Measurements from ENCODE around the gene KLK5.

KLK5 gene

DNA sequence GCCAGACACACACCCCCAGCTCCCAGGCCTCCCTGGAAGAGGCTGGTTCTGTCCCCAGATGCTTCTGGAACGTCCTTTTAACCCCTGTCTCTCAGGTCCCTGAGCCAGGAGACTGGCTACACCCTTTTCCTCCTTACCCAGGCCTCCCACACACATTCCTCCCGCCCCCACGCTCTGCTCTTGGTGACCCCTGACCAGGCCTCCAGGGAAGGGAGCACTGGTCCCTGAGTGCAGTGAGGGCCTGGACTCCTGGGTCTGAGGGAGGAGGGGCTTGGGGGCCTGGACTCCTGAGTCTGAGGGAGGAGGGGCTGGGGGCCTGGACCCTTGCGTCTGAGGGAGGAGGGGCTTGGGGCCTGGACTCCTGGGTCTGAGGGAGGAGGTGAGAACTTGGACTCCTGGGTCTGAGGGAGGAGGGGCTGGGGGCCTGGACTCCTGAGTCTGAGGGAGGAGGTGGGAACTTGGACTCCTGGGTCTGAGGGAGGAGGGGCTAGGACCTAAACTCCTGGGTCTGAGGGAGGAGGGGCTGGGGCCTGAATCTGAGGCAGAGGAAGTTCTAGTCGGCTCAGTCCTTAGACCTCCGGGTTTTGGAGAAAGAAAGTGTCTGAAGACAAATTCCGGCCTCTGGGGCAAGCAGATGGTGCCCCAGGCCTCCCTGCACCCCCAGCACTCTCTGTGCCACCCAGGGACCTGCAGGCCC is 16.0 kb upstream of the KLK5 start:
- no peak for DNase-seq

DNA sequence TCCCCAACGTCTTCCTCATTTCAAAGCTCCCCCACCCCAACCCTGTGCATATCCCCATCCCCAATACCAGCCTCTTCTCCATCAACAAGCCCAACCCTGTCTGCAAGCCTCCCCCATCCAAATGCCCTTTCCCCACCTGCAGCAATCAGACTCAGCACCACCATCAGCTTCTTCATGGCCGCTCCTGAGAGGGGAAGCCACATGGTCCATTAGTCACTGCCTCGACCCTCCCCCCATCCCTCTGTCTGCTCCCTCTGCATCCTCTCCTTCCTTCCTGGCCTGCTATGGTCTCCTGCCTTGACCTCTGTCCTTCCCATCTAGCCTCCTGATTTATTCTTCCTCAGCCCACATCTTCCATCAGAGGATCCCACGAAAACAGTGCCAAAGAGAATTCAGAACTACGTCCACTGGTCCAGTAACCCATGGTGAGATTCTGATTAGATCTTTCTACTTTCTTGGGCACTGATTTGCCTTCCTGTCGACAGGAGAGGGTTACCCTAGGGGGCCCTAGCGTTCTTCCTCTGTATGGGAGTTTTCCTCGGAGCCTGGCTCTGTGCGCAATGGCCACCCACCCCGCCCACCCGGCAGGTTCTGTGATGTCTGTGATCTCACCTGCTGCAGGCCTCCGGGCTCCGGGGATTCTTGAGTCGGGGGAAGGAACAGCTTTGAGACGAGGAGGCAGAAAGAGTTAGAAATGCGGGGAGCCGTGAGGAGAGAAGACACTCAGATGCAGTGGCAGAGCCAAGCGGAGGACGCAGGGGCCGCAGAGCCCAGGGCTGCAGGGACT is 15.3 kb upstream of the KLK5 start:
- DNase-seq, result no peak

DNA sequence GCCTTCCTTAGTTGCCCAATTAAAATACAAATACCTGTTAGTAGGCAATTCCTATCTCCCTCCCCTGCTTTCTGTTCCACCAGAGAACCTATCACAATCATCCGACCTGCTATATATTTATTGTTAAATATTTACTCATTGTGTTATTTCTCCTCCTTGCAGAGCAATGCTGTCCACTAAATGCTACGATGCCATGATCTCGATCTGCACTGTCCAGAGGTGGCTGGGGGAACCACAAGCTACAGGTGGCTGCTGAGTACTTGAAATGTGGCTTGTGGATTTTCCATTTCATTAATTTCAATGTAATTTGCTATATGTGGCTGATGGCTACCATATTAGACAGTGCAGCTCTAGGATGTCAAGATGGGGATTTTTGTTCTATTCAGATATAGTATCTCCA is 11.4 kb upstream of the KLK5 start:
- DNase-seq, result no peak

DNA sequence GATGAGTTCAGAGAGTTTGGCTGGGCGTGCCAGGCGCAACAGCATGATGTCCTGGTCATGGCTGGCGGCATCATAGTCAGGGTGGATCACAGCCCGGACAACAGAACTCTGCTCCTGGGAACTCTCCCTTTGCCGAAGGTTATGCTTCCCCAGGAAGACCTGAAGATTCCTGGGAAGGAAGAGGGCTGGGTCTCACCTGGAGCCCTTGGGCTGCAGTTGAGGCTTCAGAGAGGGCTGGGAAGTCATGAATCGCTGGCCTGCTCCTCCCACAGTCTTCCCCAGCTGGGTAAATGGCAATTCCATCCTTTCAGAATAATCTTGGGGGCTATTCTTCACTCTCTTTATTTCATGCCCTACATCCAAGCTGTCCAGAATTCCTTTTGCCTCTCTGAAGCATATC is 10.5 kb upstream of the KLK5 start:
- no peak for DNase-seq

DNA sequence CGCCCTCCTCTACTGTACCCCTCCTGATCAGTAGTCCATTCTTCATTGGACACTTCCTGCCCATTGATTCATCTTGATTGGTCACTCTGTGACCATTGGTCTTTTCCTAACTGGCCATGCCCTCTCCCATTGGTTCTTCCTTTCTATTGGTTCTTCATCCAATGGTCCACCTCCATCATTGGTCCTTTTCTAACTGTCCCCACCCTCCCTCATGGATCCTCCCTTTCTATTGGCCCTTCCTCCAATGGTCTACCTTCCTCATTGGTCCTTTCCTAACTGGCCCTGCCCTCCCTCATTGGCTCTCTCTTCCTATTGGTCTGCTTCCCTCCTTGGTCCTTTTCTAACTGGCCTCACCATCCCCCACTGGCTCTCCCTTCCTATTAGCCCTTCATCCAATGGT is 9.4 kb upstream of the KLK5 start:
- DNase-seq, result no peak

DNA sequence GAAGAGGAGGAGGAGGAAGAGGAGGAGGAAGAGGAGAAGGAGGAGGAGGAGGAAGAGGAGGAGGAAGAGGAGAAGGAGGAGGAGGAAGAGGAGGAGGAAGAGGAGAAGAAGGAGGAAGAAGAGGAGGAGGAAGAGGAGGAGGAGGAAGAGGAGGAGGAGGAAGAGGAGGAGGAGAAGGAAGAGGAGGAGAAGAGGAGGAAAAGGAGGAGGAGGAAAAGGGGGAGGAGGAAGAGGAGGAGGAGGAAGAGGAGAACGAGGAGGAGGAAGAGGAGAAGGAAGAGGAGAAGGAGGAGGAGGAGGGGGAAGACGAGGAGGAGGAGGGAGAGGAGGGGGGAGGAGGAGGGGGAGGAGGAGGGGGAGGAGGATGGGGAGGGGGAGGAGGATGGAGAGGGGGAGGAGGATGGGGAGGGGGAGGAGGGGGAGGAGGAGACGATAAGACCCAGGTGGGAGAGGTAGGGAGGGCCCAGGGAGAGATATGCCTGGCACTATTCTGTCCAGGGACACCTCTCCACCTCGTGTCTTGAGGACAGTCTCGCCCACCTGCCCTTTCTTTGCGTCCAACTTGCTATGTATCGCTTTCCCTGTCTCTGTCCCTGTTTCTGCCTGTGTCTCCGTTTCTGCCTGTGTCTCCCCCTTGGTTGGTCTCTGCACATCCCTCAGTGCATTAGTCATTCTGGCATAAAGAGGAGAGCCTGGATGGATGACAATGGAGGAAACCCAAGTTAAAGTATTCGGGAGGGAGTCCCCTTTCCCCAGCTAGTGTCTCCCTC is 7.1 kb upstream of the KLK5 start:
- no peak for DNase-seq

DNA sequence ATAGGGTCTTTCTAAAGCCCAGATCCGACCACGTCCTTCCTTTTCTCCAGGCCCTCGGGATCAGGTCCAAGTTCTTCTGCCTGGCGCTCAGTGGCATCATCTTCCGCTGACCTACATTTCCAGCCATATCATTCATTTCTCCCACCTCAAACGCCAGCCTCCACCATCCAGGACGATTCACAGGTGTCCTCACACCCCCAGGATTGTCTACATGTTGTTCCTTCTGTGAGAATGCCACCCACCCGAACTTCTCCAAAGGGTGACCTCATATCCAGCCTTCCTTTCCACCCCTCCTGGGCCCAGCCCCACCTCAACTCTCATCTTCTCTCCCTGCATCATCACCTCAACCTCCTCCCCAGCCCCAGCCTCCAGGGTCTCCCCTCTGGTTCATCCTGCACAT is 4.7 kb upstream of the KLK5 start:
- DNase-seq, result no peak

DNA sequence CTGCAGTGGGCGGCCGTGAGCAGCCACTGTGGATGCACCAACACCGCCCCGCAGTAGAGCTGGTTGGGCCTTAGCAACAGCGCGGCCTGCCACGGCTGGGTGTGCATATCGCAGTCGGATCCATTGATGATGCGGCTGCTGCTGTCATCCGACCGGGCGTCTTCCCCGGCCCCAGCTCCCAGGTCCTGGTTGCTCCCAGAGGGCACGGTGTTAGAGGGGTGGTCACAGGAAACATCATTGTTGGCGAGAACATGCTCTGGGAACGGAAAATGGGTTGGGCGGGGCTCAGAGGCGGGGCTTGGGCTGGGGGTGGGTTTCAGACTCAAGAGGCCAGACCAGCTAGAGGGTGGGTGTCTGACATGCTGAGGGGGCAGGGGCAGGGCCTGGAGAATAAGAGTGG is 3.0 kb downstream of the KLK5 start:
- DNase-seq, result no peak

DNA sequence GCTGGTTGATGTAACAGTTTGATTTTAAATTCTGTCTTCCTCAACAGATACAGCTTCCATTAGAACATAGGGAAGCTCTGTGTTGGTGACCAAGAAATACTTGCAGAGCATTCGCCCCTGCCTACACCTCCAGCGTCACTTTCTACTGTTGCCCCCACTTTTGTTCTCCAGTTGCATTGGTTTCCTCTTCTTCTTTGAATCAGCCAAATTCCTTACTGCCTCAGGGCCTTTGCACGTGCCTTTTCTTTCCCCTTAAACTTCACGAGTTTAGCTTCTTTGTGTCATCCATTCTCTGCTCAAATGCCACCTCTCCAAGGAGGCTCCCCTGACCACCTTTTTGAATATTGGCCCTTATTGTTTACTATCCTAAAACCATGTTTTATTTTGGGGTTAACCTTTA is 5.7 kb downstream of the KLK5 start:
- DNase-seq, result no peak

DNA sequence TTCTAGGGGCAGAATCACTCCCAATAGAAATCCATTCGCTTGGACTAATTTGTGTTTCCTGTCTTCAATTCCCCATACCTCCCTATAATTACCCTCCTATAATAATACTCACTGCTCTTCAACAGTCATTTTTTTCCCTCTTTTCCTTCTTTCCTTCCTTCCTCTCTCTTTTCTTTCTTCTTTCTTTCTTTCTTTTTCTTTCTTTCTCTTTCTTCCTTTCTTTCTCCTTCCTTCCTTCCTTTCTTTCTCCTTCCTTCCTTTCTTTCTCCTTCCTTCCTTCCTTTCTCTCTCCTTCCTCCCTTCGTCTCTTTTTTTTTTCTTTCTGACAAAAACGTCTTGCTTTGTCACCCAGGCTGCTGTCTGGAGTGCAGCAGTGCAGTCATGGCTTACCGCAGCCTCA is 8.0 kb downstream of the KLK5 start:
- DNase-seq, result no peak

DNA sequence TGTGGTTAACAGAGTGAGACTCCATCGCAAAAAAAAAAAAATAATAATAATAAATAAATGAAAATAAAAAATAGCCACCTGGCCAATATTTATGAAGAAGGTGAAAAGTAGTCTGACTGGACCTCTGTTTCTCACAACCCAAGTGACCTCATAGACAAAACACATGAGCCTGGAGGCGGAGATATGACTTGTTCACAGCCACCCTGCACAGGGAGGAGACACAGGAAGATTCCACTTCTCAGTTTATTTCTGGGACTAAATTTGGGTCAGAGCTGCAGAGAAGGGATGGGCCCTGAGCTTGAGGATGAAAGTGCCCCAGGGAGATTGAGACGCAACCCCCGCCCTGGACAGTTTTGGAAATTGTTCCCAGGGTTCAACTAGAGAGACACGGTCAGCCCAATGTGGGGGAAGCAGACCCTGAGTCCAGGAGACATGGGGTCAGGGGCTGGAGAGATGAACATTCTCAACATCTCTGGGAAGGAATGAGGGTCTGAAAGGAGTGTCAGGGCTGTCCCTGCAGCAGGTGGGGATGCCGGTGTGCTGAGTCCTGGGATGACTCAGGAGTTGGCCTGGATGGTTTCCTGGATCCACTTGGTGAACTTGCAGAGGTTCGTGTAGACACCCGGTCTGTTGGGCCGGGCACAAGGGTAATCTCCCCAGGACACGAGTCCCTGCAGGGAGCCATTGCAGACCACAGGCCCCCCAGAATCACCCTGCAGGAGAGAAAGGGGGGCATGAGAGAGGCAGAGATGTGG is 9.6 kb downstream of the KLK5 start:
- DNase-seq, result no peak

DNA sequence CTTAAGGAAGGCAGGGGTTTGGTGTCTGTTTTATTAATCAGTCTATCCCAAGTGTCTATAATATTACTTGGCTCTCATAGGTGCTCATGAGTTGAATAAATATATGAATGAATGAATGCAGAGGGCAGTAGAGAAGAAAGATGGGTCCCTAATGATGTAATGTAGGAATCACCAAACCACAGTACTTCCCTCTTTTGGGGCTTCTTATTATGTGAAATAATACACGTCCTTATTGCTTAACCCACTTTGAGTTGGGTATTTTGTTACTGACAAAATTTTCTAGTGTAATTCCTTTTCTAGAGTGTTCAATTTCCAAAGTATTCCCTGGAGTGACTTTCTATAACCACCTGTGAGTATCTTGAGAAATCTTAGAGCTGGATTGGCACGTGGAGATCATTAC is 13.2 kb downstream of the KLK5 start:
- no peak for DNase-seq

DNA sequence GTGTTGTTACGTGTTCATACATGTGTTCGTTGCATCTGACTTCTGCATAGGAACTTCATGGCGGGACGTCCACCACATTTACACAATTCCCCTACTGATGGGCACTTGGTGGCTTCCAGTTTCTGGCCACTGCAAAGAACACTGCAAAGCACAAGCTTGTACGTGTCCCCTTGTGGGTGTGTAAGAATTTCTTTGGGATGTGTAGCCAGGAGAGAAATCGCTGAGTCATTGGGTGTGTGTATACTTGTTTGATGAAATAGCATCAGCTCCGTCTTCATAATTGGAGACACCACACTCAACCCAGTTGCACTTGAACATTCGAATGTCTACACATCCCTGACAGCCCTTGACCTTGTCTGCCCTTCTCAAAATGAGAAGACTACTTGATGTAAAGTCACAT is 19.2 kb downstream of the KLK5 start:
- DNase-seq, result no peak

DNA sequence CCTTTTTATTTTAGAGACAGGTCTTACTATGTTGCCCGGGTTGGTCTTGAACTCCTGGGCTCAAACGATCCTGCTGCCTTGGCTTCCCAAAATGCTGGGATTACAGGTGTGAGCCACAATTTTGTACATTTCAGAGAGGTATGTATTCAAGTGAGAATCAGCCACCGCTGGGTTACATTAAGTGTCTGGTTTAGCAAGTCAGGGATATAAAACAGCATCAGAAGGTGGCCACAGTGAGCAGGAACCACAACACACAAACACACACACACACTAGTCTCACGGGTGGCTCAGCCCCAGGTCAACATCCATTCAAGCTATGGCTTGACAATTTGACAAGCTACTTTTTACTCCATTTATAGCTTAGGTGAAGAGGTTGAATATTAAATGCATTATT is 20.2 kb downstream of the KLK5 start:
- DNase-seq, result no peak

DNA sequence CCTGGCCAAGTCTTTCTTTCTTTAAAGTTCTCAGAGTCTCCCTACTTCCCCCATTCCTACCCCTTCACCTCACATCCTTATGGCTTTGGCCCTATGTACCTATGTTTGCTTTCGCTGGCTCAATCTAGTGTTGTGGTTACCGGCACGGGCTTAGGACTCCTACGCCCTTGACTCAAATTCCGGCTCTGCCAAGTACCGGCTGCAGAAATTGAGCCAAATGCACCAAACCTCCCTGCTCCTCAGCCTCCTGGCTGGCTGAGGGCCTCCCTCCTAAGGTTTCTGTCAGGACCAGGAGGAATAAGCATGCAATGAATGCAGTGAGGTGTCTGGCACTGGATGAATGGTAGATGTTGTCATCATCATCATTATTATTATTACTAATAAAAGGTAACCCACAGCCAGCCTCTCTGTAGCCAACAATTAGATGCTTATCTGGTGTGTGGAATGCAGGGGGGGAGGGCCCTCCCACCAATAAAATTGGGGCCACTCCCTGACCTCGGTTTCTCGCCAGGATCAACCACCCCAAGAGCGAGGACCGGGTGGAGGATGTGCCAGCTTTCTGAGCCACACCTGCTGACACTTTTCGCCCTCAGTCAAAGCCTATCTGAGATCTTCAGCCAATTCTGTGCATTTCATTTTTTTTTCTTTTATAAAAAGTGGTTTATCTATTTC is 20.7 kb downstream of the KLK5 start:
- DNase-seq, result no peak

DNA sequence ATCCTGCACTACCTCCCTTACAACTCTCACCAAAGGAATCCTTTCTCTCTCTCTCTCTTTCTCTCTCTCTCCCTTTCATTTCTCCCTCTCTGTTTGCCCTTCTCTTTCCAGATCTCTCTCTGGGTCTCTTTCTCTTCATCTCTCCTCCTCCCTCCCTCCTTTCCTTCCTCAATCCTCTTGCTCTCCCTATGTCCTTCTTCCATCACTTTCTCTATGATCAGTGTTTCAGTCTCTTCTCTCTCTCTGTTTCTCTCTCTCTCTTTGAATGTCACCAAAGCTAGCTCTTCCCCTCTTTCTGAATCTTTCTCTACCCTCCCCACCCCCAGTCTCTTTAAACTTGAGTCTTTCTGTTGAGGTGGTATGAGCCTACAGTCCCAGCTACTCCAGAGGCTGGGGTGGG is 21.8 kb downstream of the KLK5 start:
- no peak for DNase-seq

DNA sequence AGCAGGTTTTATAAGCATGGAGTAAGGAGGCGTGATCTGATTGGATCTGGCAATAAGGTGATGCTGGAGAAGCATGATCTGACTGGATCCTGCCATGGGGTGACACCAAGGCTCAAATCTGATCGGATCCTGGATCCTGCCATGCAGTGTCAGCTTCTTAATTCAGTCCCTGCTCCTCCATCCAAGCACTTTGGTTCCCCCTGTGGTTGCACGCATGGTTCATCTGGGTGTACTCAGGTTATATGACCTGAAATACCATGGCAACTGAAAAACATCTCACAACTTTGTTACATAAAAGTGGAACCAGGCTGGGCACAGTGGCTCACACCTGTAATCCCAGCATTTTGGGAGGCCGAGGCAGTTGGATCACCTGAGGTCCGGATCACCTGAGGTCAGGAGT is 24.0 kb downstream of the KLK5 start:
- no peak for DNase-seq

DNA sequence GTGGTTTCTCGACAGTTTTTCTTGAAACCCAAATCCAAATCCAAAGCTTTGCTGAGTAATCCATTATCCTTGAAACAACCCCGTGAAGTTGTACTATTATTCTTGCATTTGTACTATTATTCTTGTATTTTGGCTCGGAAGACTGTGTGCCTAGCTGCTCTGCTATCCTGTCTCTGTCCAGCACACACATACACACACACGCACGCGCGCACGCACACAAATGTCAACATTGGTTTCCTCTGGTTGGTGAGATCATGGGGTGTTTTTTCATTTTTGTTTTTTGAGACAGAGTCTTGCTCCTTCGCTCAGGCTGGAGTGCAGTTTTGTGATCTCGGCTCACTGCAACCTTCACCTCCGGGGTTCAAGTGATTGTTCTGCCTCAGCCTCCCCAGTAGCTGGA is 26.7 kb downstream of the KLK5 start:
- no peak for DNase-seq

DNA sequence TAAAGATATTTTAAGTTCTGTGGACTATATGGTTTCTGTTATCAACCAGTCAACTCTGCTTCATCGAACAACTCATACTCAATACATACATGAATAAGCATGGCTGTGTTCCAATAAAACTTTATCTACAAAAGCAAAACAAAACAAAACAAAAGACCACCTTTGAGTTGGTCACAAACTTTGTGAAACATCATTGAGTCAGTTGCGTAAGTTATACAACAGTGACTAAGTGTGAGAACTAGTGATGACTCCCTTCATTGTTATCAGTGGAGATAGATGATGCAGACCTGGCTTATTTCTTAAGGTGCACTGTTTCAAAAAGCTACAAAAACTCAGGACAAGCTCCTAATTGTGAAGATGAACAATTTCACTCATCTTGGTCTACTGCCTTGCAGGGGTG is 27.1 kb downstream of the KLK5 start:
- DNase-seq, result no peak

DNA sequence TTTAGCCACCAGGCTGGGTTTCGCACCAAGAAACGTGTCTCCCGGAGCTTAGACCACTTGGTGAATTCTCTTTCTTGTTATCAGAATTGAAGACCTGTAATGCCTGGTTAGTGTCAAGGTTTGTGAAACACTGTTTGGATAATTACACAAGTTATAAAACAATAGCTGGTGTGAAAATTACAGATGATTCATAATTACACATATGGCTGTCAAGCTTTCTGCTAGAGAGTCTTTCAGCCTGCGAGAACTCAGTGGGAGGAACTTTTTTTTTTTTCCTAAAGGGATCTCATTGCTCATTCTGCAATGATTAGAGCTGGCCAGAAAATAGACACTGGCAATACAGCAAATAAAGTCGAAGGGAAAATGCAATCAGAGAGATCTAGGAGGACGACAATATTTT is 28.3 kb downstream of the KLK5 start:
- no peak for DNase-seq

DNA sequence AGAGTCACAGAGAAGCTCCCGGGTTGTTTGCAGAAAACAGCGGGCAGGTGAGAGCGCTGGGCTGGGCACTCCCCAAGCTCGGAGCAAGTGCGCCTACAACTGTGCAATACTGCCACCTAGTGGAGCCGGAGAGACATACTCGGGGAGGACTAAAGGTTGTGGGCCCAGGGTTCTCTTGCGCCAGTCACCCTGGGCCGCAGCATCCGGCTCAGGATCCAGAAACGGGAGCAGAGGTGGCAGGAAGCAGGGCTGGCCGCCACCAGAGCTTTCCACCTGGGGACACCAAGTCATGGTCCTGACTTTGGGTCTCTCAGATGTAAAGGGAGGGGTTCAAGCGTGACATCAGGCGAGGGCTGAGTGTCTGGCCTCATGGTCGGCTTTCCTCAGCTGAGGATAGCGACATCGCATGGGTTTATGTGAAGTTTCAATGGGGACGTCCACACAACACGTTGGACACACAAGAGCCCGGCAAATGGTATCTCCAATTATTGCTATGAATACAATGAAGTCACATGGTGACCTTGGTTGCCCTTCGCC is 30.5 kb downstream of the KLK5 start:
- peak; percentile 42 to 65 (median 61) for DNase-seq
